GM19395 (cell line): ENCODE results near the gene TACR2.
"Not testable (repeated sequence)": the region's sequence is repeated elsewhere in the genome, so short reads cannot be mapped to it uniquely, and the experiment has no call there.

Experiments used
- ATAC-seq: cut with Tn5 transposase; IDR thresholded peaks from one replicate; pipeline ENCODE4 v1.9.1; 2021; ENCODE audit warnings: mild to moderate bottlenecking, moderate library complexity; ENCODE audit not compliant: unreplicated experiment

The TACR2 gene

GRCh38 chr10:69451209-69451783 is 34.6 kb upstream of the TACR2 start, which contains the start of gene TSPAN15:
TSPAN15 (plus strand) TSS chr10:69451465; CDS start chr10:69451595, 130 bp downstream.
- peak; percentile 75 for ATAC-seq

DNA sequence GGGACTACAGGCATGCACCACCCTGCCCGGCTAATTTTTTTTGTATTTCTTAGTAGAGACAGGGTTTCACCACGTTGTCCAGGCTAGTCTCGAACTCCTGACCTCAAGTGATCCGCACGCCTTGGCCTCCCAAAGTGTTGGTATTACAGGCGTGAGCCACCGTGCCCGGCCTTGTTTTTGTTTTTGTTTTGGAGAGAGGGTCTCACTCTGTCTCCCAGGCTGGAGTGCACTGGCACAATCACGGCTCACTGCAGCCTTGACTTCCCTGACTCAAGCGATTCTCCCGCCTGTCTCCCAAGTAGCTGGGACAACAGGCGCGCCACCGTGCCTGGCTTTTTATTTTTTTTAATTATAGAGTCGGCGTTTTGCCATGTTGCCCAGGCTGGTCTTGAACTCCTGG is 33.7 kb upstream of the TACR2 start:
- not testable (repeated sequence) for ATAC-seq

DNA sequence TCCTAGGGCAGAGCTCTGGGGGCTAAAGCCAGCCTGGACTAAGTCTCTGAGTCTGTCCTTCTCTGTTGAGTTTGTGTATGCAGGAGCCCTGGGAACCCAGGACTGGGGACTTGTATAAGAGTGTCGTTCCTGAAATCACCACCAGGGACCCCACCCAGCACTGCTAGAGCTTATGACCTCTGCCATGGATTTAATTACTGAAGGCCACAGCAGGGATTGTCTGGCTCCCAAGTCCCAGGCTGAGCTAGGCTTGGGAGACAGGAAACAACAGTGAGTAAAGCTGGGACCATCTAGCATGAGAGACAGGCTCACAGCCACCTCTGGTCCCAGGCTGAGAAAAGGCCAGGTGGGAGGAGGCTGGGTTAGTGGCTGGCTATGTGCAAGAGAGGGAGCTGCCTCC is 33.1 kb upstream of the TACR2 start:
- ATAC-seq: peak; percentile 48

DNA sequence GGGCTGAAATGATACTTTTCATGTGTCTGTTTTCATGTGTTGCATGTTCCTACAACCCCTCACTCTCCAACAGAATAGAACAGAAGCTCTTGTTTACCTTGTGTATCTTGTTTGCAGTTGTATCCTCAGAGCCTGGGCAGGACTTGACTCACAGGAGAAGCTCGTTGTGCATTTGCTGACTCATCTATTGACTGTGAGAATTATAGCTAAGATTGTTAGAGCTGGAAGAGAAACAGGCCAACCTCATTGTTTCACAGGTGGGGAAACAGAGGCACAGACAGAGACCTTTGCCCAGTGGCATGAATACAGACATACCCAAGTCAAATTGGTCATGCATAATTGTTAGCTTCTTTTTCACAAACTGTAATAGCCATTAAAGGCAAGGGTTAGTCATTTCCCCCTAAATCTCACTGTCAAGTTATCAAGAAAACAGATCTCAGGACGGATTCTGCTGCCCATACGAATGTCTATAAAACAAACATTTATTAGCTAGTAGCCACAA is 30.0 kb upstream of the TACR2 start:
- ATAC-seq: no peak

- ATAC-seq: no peak
These were observed 29.5 kb upstream of the TACR2 start for GRCh38 chr10:69446229-69446628.

GRCh38 chr10:69445041-69445440 is 28.3 kb upstream of the TACR2 start:
- ATAC-seq: no peak

GRCh38 chr10:69443354-69443753 is 26.6 kb upstream of the TACR2 start:
- ATAC-seq: no peak

GRCh38 chr10:69439813-69440506 is 23.2 kb upstream of the TACR2 start:
- ATAC-seq: no peak

DNA sequence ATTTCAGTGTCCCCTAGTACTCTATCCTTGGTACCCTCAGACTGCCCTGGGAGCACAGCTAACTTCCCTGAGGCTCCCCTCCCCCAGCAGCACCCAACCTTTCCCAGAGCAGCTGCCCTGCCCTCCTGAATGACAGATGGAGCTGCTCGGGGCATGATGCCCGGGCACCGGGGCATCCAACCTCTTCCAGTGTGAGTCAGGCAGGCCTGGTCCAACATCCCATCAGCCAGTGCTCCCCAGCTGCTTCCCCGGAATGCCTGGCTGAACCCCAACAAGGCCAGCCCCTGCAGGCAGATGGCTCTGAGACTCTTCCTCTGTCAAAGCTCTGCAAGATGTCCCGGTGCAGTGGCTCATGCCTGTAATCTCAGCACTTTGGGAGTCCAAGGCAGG is 22.6 kb upstream of the TACR2 start:
- no peak for ATAC-seq

DNA sequence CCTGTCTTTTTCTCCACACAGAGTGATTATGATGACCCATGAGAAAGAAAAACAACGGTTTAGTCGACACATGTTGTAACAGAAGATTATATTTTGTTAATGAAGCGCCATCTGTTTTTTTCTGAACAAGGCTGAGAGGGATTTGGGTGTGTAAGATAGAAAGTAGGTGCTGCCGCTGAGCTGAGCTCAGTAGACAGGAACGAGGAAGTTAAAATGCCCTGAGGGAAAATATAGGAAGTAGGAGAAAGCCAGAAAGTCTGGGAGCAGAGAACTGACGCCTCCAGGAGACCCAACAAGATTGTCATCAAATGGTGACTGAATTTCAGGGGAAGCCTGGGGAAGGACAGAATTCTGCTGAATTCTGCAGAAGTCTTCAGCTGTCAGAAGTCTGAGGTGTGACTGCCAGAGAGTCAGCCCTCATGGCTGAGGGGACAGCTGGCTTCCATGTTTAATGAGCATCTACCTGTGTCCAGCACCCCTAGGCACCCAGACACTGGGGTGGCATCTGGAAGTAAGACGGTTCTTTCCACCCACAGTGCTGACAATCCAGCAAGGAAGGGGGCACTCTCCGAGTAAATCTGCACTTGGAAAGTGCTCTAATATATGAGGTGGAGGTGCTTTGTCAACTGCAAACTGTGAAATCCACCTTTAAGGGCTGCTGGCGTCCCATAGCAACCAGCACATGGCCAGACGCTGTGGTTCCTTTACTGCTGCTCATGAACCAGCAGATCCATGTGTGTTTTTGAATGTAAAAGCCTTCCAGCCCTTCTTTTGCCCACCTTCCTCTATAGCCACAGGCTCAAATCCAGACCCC is 22.0 kb upstream of the TACR2 start:
- ATAC-seq: no peak

DNA sequence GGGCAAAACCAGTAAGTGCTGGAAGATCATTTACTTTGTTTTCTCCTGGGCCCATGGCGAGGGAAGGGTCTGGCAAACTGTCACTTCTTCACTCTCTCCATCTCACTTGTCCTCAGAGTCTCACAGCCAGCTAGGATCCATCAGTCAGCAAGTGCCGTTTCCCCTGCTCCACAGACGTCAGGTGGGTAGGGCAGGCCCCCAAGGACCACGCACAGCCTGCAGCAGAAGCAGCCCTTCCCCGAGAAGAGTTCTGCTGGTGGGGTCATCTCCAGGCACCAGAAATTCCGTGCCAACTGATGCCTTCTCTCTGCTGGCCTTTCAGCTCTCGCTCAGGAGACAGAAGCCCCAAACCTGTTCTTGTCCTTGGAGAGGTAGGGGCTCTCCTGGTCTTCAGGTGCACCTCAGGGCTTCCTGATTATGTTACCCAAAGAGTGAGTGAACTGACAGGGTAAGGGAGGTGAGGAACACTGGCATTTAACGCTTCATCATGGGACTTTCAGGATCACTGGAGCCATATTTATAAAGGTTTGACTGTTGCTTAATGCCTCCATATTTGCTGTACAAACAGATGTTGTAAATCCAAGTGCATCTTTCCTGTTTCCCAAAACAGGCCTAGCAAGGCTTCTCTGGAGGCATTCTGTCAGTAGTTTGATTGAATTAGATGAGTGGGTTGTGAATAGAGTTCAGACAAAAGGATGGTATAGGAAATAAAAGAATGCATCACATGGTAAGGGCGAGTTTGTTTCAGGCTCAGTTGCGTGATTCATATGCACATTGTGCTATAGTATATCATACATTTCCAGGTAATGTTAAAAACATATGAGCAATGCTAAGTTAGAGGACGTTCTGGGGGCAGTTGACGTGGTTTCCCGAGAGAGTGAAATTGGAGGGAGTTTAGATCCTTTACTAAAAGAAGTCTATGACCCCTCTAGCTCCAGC is 20.9 kb upstream of the TACR2 start:
- no peak for ATAC-seq

GRCh38 chr10:69435966-69436520 is 19.3 kb upstream of the TACR2 start:
- no peak for ATAC-seq

GRCh38 chr10:69434926-69435325 is 18.2 kb upstream of the TACR2 start:
- no peak for ATAC-seq

DNA sequence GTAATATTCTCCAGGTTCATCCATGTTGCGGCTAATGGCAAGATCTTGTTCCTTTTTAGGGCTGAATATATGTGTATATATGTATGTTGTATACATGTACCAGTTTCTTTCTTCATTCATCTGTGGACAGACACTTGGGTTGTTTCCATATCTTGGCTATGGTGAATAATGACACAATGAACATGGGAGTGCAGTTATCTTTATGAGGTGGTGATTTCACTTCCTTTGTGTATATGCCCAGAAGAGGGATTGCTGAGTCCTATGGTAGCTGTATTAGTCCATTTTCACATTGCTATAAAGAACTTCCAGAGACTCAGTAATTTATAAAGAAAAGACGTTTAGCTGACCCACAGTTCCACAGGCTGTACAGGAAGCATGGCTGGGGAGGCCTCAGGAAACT is 17.5 kb upstream of the TACR2 start:
- ATAC-seq: no peak

DNA sequence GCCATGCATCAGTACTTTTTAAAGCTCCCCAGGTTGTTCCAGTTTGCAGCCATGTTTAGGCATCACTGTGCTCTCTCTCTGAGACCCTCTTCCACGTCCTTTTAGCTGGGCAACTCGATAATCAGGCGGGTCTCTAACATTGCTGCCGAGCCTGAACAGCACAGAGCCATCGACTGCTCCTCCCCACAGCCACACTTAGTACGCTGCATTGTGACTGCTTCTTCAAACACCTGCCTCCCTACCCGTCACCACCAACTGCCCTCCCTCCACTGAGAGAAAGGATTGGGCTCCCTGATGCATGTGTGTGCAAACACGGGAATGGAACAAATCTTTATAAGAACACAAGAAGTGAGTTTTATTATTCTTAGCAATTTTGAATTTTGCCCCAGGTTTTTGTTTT is 11.4 kb upstream of the TACR2 start:
- ATAC-seq: no peak

DNA sequence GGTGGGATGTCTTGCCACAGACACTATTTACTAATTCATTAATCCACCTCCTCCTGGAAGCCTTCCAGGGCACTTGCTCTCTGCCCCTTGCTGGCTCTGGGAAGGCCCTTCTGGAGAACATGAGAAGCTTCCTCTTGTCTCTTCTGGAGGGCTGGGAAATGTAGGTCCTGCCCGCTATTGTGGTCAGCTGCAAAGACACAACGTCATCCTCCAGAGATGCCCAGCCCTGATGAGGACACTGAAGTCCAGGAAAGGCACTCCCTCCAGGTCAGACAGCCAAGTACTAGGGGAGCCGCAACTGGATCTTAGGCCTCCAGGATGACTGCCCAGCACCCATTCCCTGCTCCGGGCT is 9.6 kb upstream of the TACR2 start:
- ATAC-seq: no peak

- no peak for ATAC-seq
These were observed 9.0 kb upstream of the TACR2 start for GRCh38 chr10:69425511-69426298.

GRCh38 chr10:69425041-69425440 is 8.3 kb upstream of the TACR2 start:
- ATAC-seq: no peak

GRCh38 chr10:69422676-69423075 is 6.0 kb upstream of the TACR2 start:
- no peak for ATAC-seq
